Mucosa of rectum (tissue), 2 donors: ENCODE measurements around the gene ALOX12.
"Not testable (repeated sequence)": the region's sequence is repeated elsewhere in the genome, so short reads cannot be mapped to it uniquely, and the experiment has no call there.

Source experiments
- H3K27ac ChIP-seq, 2 donors: one replicate each; pipeline ENCODE4 v1.7.0; 2013; ENCODE audit warnings: inconsistent platforms in 2 of 2, low read depth in 2 of 2, low read length in 2 of 2
- H3K27me3 ChIP-seq, 2 donors: one replicate each; pipeline ENCODE4 v1.7.0; 2013; ENCODE audit warnings: low read length in 2 of 2; ENCODE audit not compliant: control insufficient read depth in 2 of 2, insufficient read depth in 2 of 2
- H3K36me3 ChIP-seq, 2 donors: one replicate each; pipeline ENCODE4 v1.7.0; 2013; ENCODE audit warnings: low read length in 2 of 2; ENCODE audit not compliant: control insufficient read depth in 2 of 2, insufficient read depth in 2 of 2
- H3K4me1 ChIP-seq, 2 donors: one replicate each; pipeline ENCODE4 v1.7.0; 2013; ENCODE audit warnings: low read length in 2 of 2, mild to moderate bottlenecking in 1 of 2; ENCODE audit not compliant: control insufficient read depth in 2 of 2, insufficient read depth in 2 of 2
- H3K4me3 ChIP-seq, 2 donors: one replicate each; pipeline ENCODE4 v1.7.0; 2013; ENCODE audit warnings: low read length in 2 of 2
- H3K9ac ChIP-seq, 2 donors: one replicate each; pipeline ENCODE4 v1.7.0; 2013; ENCODE audit warnings: low read length in 2 of 2, low read depth in 1 of 2, mild to moderate bottlenecking in 1 of 2
- H3K9me3 ChIP-seq, 2 donors: one replicate each; pipeline ENCODE4 v1.7.0; 2013; ENCODE audit warnings: low read length in 2 of 2; ENCODE audit not compliant: control insufficient read depth in 2 of 2
- donor health status: healthy.
- donor health status: Normal muscosa, but diverticular disease.

Gene ALOX12

GRCh38 chr17:6995500-6996255 lies at the start of gene ALOX12:
Gene ALOX12, plus strand, starts transcription at chr17:6996049. Its CDS starts 69 bp downstream, at chr17:6996118.
- no peak within 1 kb of the TSS for H3K27ac ChIP-seq
- no peaks in the 10 kb centered on the region for H3K27me3 ChIP-seq
- H3K4me3 ChIP-seq = peak within 1 kb of the TSS; percentile 13 to 39
- H3K9me3 ChIP-seq = no peaks in the 10 kb centered on the region
- peaks cover 0 to 2% of the 10 kb centered on the region in 2 donors for H3K4me1 ChIP-seq
- no peak within 1 kb of the TSS for H3K9ac ChIP-seq
- H3K36me3 ChIP-seq = peaks cover 13 to 18% of the 10 kb centered on the region in 2 donors

- H3K9me3 ChIP-seq = no peaks in the 10 kb centered on the region
- H3K36me3 ChIP-seq = no peaks in the 10 kb centered on the region
- no peaks in the 10 kb centered on the region for H3K4me1 ChIP-seq
- no peak overlapping the region for H3K27ac ChIP-seq
- H3K9ac ChIP-seq = no peak overlapping the region
- H3K4me3 ChIP-seq = no peak overlapping the region
- H3K27me3 ChIP-seq = no peaks in the 10 kb centered on the region
Measured at GRCh38 chr17:6947745-6948144, 48.1 kb upstream of the ALOX12 start.

GRCh38 chr17:6948562-6948961 lies 47.3 kb upstream of the ALOX12 start:
- H3K4me1 ChIP-seq = no peaks in the 10 kb centered on the region
- no peaks in the 10 kb centered on the region for H3K27me3 ChIP-seq
- H3K36me3 ChIP-seq = no peaks in the 10 kb centered on the region
- no peaks in the 10 kb centered on the region for H3K9me3 ChIP-seq
- no peak overlapping the region for H3K9ac ChIP-seq
- H3K4me3 ChIP-seq = no peak overlapping the region
- no peak overlapping the region for H3K27ac ChIP-seq

- Histone ChIP-seq H3K27me3 (no peaks in the 10 kb centered on the region), H3K27ac (no peak overlapping the region), H3K9ac (no peak overlapping the region), H3K4me1 (no peaks in the 10 kb centered on the region), H3K4me3 (no peak overlapping the region), H3K36me3 (no peaks in the 10 kb centered on the region), H3K9me3 (no peaks in the 10 kb centered on the region)
Measured at GRCh38 chr17:6948976-6949375, 46.9 kb upstream of the ALOX12 start.

GRCh38 chr17:6950938-6951337 lies 44.9 kb upstream of the ALOX12 start:
- not testable (repeated sequence) for H3K27ac ChIP-seq, H3K27me3 ChIP-seq, H3K9ac ChIP-seq, H3K36me3 ChIP-seq, H3K4me3 ChIP-seq, H3K9me3 ChIP-seq, H3K4me1 ChIP-seq

- H3K9ac ChIP-seq = no peak overlapping the region
- no peak overlapping the region for H3K27ac ChIP-seq
- no peaks in the 10 kb centered on the region for H3K4me1 ChIP-seq
- no peaks in the 10 kb centered on the region for H3K27me3 ChIP-seq
- H3K36me3 ChIP-seq = no peaks in the 10 kb centered on the region
- no peaks in the 10 kb centered on the region for H3K9me3 ChIP-seq
- no peak overlapping the region for H3K4me3 ChIP-seq
Measured at GRCh38 chr17:6953689-6954088, 42.2 kb upstream of the ALOX12 start.

GRCh38 chr17:6959700-6960099 lies 36.1 kb upstream of the ALOX12 start:
- no peaks in the 10 kb centered on the region for H3K4me1 ChIP-seq
- no peaks in the 10 kb centered on the region for H3K36me3 ChIP-seq
- H3K9me3 ChIP-seq = no peaks in the 10 kb centered on the region
- H3K9ac ChIP-seq = no peak overlapping the region
- H3K4me3 ChIP-seq = no peak overlapping the region
- H3K27me3 ChIP-seq = no peaks in the 10 kb centered on the region
- no peak overlapping the region for H3K27ac ChIP-seq

GRCh38 chr17:6969323-6969726 lies 26.5 kb upstream of the ALOX12 start:
- Histone ChIP-seq H3K9ac (no peak overlapping the region), H3K9me3 (no peaks in the 10 kb centered on the region), H3K36me3 (no peaks in the 10 kb centered on the region), H3K4me1 (no peaks in the 10 kb centered on the region), H3K4me3 (no peak overlapping the region), H3K27ac (no peak overlapping the region), H3K27me3 (no peaks in the 10 kb centered on the region)

- no peaks in the 10 kb centered on the region for H3K4me1 ChIP-seq
- H3K4me3 ChIP-seq = no peak overlapping the region
- no peaks in the 10 kb centered on the region for H3K27me3 ChIP-seq
- no peak overlapping the region for H3K9ac ChIP-seq
- no peaks in the 10 kb centered on the region for H3K9me3 ChIP-seq
- no peaks in the 10 kb centered on the region for H3K36me3 ChIP-seq
- no peak overlapping the region for H3K27ac ChIP-seq
Measured at GRCh38 chr17:6970992-6971391, 24.9 kb upstream of the ALOX12 start.

- not testable (repeated sequence) for H3K27me3 ChIP-seq, H3K27ac ChIP-seq, H3K36me3 ChIP-seq, H3K9me3 ChIP-seq, H3K4me3 ChIP-seq, H3K9ac ChIP-seq
- peaks cover 8 to 11% of the 10 kb centered on the region in 2 donors for H3K4me1 ChIP-seq
Measured at GRCh38 chr17:6979440-6979839, 16.4 kb upstream of the ALOX12 start.
